Measurements from ENCODE around the gene PRKCE. TPM values are rescaled to one million over a fixed set of nuclear protein-coding genes. Genes with fewer than 3 reads are reported as not detected.

PRKCE gene
- total and polyA plus RNA-seq, 2 donors (not counting 1 experiment from before 2014, with no cell fraction given) = 23.6 to 271 TPM

- no peak overlapping the region for H3K4me3 ChIP-seq (ENCODE audit: control extremely low read depth in 1 of 5, extremely low read depth in 1 of 5, insufficient read depth in 1 of 5, low read depth in 2 of 5, low read length in 4 of 5)
- H3K4me1 ChIP-seq (ENCODE audit: control insufficient read depth in 2 of 2, insufficient read depth in 2 of 2, low read length in 2 of 2) = peaks cover 15% of the 10 kb centered on the region in 2 donors
- no peak overlapping the region for H3K9ac ChIP-seq (ENCODE audit: low read length)
- DNase-seq (no peak), ATAC-seq (ENCODE audit: low read depth) (no peak)
- no peaks in the 10 kb centered on the region for H3K27me3 ChIP-seq (replicated peaks in 1 of 4; ENCODE audit: control extremely low read depth in 1 of 4, control insufficient read depth in 3 of 4, insufficient read depth in 4 of 4, low read length in 3 of 4)
- Mint-ChIP-seq H3K9me3 (ENCODE audit: insufficient read depth) (no peaks in the 10 kb centered on the region), H3K4me3 (no peak overlapping the region), H3K27ac (no peak overlapping the region), H3K27me3 (no peaks in the 10 kb centered on the region), H3K4me1 (peaks cover 35% of the 10 kb centered on the region)
- H3K4me2 ChIP-seq (replicated peaks; ENCODE audit: low read depth, low read length, poor library complexity, severe bottlenecking) = no peak overlapping the region
- POLR2A ChIA-PET = no interaction called here
- no peaks in the 10 kb centered on the region for H3K36me3 ChIP-seq (replicated peaks in 1 of 2; ENCODE audit: control extremely low read depth in 1 of 2, control insufficient read depth in 1 of 2, extremely low read depth in 1 of 2, insufficient read depth in 2 of 2, low read length in 1 of 2)
- no peak for TF ChIP-seq EZH2 (IDR thresholded peaks at IDR 0.05; ENCODE audit: borderline replicate concordance, insufficient read depth, low read depth, low read length, poor library complexity, severe bottlenecking)
- TF ChIP-seq, protein P1, sequence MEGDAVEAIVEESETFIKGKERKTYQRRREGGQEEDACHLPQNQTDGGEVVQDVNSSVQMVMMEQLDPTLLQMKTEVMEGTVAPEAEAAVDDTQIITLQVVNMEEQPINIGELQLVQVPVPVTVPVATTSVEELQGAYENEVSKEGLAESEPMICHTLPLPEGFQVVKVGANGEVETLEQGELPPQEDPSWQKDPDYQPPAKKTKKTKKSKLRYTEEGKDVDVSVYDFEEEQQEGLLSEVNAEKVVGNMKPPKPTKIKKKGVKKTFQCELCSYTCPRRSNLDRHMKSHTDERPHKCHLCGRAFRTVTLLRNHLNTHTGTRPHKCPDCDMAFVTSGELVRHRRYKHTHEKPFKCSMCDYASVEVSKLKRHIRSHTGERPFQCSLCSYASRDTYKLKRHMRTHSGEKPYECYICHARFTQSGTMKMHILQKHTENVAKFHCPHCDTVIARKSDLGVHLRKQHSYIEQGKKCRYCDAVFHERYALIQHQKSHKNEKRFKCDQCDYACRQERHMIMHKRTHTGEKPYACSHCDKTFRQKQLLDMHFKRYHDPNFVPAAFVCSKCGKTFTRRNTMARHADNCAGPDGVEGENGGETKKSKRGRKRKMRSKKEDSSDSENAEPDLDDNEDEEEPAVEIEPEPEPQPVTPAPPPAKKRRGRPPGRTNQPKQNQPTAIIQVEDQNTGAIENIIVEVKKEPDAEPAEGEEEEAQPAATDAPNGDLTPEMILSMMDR (IDR thresholded peaks at IDR 0.05) = no peak
- H3K9me3 ChIP-seq (ENCODE audit: control extremely low read depth in 1 of 3, control insufficient read depth in 2 of 3, insufficient read depth in 1 of 3, low read length in 2 of 3) = no peaks in the 10 kb centered on the region
- intact Hi-C loops (cut with micrococcal nuclease) = no loop called here
- 81% methylated on average over 10 of the region's 15 CpGs for WGBS (ENCODE audit: insufficient coverage)
- no peak overlapping the region for H2AFZ ChIP-seq (ENCODE audit: insufficient read depth, low read depth, low read length, poor library complexity, severe bottlenecking)
- H3K79me2 ChIP-seq (ENCODE audit: control insufficient read depth, insufficient read depth, low read length) = peaks cover 94% of the 10 kb centered on the region
- H4K20me1 ChIP-seq (ENCODE audit: control insufficient read depth, insufficient read depth, low read length, poor library complexity, severe bottlenecking) = peaks cover 82% of the 10 kb centered on the region
- CTCF ChIA-PET = interaction anchor here (0.7 kb wide), 1 partner anchor 15 kb away, joined by 3 read pairs; no protein-coding TSS in a partner anchor
- H3K27ac ChIP-seq (ENCODE audit: low read length in 2 of 2) = no peak overlapping the region
Observed at GRCh38 chr2:45794134-45794617, 142.7 kb downstream of the PRKCE start.

GRCh38 chr2:45796500-45796899 lies 145.0 kb downstream of the PRKCE start:
- Histone ChIP-seq H3K4me3 (ENCODE audit: control extremely low read depth in 1 of 5, extremely low read depth in 1 of 5, insufficient read depth in 1 of 5, low read depth in 2 of 5, low read length in 4 of 5) (no peak overlapping the region), H3K27me3 (replicated peaks in 1 of 4; ENCODE audit: control extremely low read depth in 1 of 4, control insufficient read depth in 3 of 4, insufficient read depth in 4 of 4, low read length in 3 of 4) (no peaks in the 10 kb centered on the region), H3K36me3 (replicated peaks in 1 of 2; ENCODE audit: control extremely low read depth in 1 of 2, control insufficient read depth in 1 of 2, extremely low read depth in 1 of 2, insufficient read depth in 2 of 2, low read length in 1 of 2) (no peaks in the 10 kb centered on the region), H3K27ac (ENCODE audit: low read length in 2 of 2) (no peak overlapping the region), H3K9me3 (ENCODE audit: control extremely low read depth in 1 of 3, control insufficient read depth in 2 of 3, insufficient read depth in 1 of 3, low read length in 2 of 3) (no peaks in the 10 kb centered on the region), H2AFZ (ENCODE audit: insufficient read depth, low read depth, low read length, poor library complexity, severe bottlenecking) (no peak overlapping the region), H3K79me2 (ENCODE audit: control insufficient read depth, insufficient read depth, low read length) (peaks cover 91% of the 10 kb centered on the region), H3K4me2 (replicated peaks; ENCODE audit: low read depth, low read length, poor library complexity, severe bottlenecking) (no peak overlapping the region), H4K20me1 (ENCODE audit: control insufficient read depth, insufficient read depth, low read length, poor library complexity, severe bottlenecking) (peaks cover 80% of the 10 kb centered on the region), H3K9ac (ENCODE audit: low read length) (no peak overlapping the region), H3K4me1 (ENCODE audit: control insufficient read depth in 2 of 2, insufficient read depth in 2 of 2, low read length in 2 of 2) (no peaks in the 10 kb centered on the region)
- POLR2A ChIA-PET = no interaction called here
- TF ChIP-seq, protein P1 (IDR thresholded peaks at IDR 0.05) = no peak
- TF ChIP-seq EZH2 (IDR thresholded peaks at IDR 0.05; ENCODE audit: borderline replicate concordance, insufficient read depth, low read depth, low read length, poor library complexity, severe bottlenecking) = no peak
- no peak overlapping the region for H3K4me3 Mint-ChIP-seq
- intact Hi-C loops (cut with micrococcal nuclease) = no loop called here
- H3K27ac Mint-ChIP-seq = no peak overlapping the region
- ATAC-seq (ENCODE audit: low read depth) (no peak), DNase-seq (no peak)
- no peaks in the 10 kb centered on the region for H3K27me3 Mint-ChIP-seq
- H3K4me1 Mint-ChIP-seq = peaks cover 34% of the 10 kb centered on the region
- 0% methylated on average over 1 of the region's 4 CpGs for WGBS (ENCODE audit: insufficient coverage)
- CTCF ChIA-PET = interaction anchor here (0.9 to 1.2 kb wide), 3 partner anchors 8 to 157 kb away, joined by 3 read pairs; no protein-coding TSS in a partner anchor
- H3K9me3 Mint-ChIP-seq (ENCODE audit: insufficient read depth) = no peaks in the 10 kb centered on the region
